Thoracic aorta endothelial cell (primary cell): ENCODE results near the gene CHST2. TPM values are rescaled to one million over a fixed set of nuclear protein-coding genes. Genes with fewer than 3 reads are reported as not detected.

Source experiments
- total RNA-seq: library from RNA; depleted of rRNA; stranded (reverse); fragments of >200 nt; gene quantifications from 2 replicates; pipeline ENCODE4 v1.2.3, GENCODE V29; 2012

The CHST2 gene, protein sequence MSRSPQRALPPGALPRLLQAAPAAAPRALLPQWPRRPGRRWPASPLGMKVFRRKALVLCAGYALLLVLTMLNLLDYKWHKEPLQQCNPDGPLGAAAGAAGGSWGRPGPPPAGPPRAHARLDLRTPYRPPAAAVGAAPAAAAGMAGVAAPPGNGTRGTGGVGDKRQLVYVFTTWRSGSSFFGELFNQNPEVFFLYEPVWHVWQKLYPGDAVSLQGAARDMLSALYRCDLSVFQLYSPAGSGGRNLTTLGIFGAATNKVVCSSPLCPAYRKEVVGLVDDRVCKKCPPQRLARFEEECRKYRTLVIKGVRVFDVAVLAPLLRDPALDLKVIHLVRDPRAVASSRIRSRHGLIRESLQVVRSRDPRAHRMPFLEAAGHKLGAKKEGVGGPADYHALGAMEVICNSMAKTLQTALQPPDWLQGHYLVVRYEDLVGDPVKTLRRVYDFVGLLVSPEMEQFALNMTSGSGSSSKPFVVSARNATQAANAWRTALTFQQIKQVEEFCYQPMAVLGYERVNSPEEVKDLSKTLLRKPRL
- 7.8 and 9.5 TPM in 2 replicates for total RNA-seq

DNA sequence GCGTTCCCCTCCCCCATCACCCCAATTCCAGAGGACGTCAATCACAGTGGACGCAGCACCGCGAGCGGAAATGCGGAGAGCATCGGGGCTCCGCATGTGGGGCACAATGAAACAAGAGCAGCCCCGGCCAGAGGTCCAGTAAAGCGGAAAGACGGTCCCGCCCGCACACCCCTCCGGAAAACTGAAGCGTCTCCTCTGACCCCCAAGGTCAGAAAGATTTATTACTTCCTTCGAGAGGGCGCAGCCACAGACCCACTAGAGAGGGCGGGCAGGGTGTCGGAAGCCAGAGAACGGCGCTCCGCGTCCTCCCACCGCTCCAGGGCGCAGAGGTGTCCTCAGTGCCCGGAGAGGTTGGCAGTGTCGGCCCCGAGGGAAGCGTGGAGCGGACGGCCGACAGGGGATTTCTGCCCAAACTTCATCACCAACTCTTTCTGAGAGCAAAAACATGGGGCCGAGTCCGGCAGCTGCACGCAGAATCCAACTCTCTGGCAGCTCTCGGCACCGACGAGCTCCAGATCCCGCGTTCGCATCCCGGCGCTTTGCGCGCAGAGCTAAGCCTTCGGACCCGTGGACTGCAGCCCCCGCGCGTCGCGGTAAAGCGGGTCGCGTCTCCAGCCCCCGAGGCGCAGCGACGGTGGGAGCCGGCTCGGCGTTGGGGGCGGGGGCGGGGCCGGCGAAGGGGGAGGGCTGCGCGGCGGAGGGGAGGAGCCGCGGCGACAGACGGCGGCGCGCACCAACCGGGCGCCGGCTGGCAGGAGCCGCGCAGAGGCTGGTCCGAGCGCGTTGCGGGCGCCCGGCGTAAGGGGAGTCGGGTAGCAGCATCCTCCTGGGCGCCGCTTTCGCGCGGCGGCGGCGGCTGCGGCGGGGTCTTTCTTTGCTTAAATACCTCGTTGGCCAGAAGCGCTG lies at the start of gene CHST2:
CHST2 (plus strand) TSS at position 763 of the 906 bp plus-strand sequence. CDS start 1,046 bp downstream, outside the sequence.

Other genes with a start within 250 kb of the CHST2 start
- 1.3 and 2.5 TPM in 2 replicates for gene PCOLCE2, start 230.7 kb upstream of the CHST2 start, total RNA-seq
- gene PAQR9, start 156.1 kb upstream of the CHST2 start, total RNA-seq: not detected in 2 replicates
- 146 and 165 TPM in 2 replicates for gene U2SURP, start 118.2 kb upstream of the CHST2 start, total RNA-seq